NCI-H2196 (cell line): ENCODE data around the gene UCK2.

ENCODE experiments used
- DNase-seq: peaks from one replicate; lab custom pipeline; 2025; ENCODE audit not compliant: unreplicated experiment; lab: John Stamatoyannopoulos, UW

Gene UCK2

GRCh38 chr1:165833358-165833757, 5.9 kb downstream of the UCK2 start:
- DNase-seq, result no peak

GRCh38 chr1:165834229-165834628, 6.8 kb downstream of the UCK2 start:
- no peak for DNase-seq

- DNase-seq, result no peak
These were observed 7.5 kb downstream of the UCK2 start for GRCh38 chr1:165834881-165835280.

GRCh38 chr1:165836664-165837482, 9.5 kb downstream of the UCK2 start:
- no peak for DNase-seq

- no peak for DNase-seq
These were observed 10.5 kb downstream of the UCK2 start for GRCh38 chr1:165837838-165838364.

GRCh38 chr1:165840423-165840822, 13.0 kb downstream of the UCK2 start:
- DNase-seq, result no peak

- DNase-seq, result no peak
These were observed 14.2 kb downstream of the UCK2 start for GRCh38 chr1:165841582-165842017.

- no peak for DNase-seq
These were observed 14.7 kb downstream of the UCK2 start for GRCh38 chr1:165842023-165842670.

GRCh38 chr1:165842671-165843129, 15.3 kb downstream of the UCK2 start:
- DNase-seq, result no peak

GRCh38 chr1:165843304-165843703, 15.9 kb downstream of the UCK2 start:
- no peak for DNase-seq

- no peak for DNase-seq
These were observed 16.8 kb downstream of the UCK2 start for GRCh38 chr1:165844114-165844798.

GRCh38 chr1:165844933-165845332, 17.5 kb downstream of the UCK2 start:
- no peak for DNase-seq

GRCh38 chr1:165845569-165845968, 18.2 kb downstream of the UCK2 start:
- no peak for DNase-seq

GRCh38 chr1:165845992-165846748, 18.8 kb downstream of the UCK2 start:
- DNase-seq, result no peak

GRCh38 chr1:165847486-165847885, 20.1 kb downstream of the UCK2 start:
- DNase-seq, result no peak

GRCh38 chr1:165849353-165850133, 22.1 kb downstream of the UCK2 start:
- DNase-seq, result no peak

GRCh38 chr1:165851034-165851658, 23.7 kb downstream of the UCK2 start:
- DNase-seq, result no peak

GRCh38 chr1:165852871-165853270, 25.5 kb downstream of the UCK2 start:
- no peak for DNase-seq

- DNase-seq, result no peak
These were observed 26.2 kb downstream of the UCK2 start for GRCh38 chr1:165853528-165854075.
